CD4-positive, alpha-beta T cell treated with Interleukin-2 at 100 ng/mL for 4 hours (primary cell): Measurements from ENCODE around the gene PPP1R27.

Source experiments
- DNase-seq: peaks from one replicate; pipeline ENCODE4 v3.0.0-alpha.2; 2020; ENCODE audit warnings: low spot score

The PPP1R27 gene, protein sequence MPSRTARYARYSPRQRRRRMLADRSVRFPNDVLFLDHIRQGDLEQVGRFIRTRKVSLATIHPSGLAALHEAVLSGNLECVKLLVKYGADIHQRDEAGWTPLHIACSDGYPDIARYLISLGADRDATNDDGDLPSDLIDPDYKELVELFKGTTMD

DNA sequence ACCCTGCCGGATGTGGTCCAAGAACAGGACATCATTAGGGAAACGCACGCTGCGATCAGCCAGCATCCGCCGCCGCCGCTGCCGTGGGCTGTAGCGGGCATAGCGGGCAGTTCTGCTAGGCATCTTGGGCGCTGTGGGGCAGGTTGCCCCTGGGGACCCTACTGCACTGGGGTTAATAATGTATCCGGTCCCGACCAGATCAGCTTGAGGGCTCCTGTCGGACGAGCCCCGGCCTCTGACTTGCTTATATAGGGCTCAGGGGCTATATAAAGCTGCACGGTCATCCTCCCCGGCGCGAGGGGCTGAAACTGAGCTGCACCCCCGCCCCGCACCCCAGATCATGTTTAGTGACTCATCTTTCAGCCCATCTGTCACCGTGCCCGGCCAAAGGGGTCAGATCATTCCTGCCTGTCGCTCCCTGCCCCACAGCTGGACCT, at the start of gene PPP1R27:
PPP1R27 (minus strand) TSS at position 220 of the 437 bp plus-strand sequence; CDS start at position 123, 97 bp downstream.
- DNase-seq: no peak

DNA sequence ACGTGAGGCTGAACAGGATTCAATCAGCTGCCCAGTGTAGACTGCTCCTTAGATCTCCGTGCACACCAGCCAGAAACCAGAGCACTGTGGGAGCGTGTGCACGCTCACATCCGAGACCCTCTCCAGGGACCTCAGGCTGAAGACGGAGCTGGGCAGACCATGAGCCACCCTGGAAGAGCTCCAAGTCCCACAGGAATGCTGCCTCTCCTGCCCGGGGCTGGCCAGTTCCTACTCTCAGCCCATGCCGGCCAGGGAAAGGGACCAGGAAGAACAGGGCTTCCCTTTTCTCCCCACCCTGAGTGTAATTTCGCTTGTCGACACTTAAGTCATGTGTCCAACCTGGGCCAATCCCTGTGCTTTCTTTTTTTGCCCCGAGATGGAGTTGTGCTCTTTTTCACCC, 49.7 kb upstream of the PPP1R27 start:
- DNase-seq: no peak

DNA sequence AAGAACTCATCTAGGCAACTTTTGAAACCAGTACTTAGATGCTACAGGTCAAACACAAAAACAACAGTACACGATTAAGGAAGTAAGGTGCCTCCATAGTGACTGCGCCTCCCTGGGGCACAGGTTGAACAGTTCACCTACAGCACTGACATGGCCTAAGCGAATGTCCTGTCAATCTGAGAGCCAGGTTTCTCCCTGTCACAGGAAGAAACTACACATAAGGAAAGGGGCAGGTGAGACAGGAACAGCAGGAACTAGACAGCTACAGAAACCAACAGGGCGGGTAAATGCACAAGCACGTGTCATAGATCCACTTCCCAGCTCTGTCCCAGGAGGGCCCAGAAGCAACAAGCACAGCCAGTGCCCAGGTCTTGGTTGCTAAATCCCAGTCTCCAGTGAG, 44.3 kb upstream of the PPP1R27 start:
- no peak for DNase-seq

DNA sequence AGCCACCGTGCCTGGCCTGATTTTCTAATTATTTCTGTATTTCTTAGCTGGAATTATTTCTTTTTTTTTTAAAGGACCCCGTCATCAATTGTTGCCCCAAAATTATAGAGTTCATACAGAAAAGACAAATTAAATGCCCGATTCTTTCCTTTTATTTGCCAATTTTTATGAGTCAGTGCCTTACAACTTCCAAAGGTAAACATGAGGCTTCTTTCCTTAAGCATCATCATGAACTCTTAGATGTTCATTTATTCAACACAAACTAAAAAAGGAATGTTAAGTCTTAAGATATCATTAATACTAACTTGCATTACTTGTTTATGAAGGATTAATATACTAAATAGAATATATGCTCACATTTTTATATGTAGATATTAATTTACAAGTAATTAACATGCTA, 43.4 kb upstream of the PPP1R27 start:
- DNase-seq: no peak

DNA sequence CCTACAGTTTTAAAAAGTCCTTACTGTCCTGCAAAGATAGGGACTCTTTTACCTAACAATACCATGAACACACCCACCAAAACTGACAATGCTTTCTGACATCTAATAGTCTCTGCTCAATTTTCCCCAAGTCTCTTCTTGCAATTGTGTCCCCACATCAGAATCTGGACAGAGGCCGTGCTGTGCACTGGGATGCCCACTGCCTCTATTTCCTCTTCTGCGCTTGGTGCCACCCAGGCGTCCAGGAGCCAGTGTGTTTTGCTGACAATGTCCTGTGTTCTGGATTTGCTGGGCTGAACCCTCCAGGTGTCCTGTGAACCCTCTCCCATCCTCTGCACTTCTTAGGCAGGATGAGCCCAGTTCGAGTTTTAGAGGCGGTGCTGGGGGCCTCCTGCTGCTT, 42.7 kb upstream of the PPP1R27 start:
- DNase-seq: no peak

DNA sequence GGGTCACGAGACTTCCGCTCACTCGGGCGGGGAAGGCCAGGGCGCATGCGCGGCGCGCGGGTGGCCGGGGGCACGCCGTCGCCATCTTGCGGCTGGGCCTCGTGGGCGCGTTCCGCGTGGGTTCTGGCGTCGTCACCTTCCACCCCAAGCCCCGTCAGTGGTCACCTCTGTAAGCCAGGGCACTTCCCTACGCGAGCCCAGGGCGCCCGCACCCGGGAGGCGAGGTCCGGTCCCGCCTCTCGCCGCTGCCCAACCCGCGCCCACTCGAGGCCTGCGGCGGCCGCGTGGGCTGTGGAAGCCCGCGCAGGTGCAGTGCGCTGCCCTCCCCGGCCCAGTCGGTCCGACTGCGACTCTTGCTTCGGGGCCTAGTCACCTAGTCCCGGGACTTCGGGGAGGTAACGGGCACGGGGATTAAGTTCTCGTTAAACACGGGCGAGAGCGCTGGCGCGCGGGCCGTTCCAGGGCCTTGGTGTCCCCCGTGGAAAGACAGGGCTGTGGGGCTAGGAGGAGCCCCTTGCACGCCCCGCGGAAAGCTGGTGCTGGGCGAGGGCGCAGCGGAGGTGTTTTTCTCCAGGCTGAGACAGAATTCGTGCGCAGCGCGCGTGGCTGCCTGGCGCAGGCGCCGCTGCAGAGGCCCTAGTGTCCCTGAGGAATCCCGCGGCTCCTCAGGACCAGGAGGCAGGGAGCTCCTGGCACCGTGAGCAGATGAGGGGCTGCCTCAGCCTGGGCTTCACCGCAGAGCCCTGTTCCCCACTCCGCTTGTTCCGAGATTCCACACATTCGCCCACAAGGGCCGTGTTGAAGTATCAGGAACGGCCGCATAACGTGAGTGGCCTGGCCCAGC, 36.8 kb upstream of the PPP1R27 start:
- DNase-seq: peak; percentile 95

DNA sequence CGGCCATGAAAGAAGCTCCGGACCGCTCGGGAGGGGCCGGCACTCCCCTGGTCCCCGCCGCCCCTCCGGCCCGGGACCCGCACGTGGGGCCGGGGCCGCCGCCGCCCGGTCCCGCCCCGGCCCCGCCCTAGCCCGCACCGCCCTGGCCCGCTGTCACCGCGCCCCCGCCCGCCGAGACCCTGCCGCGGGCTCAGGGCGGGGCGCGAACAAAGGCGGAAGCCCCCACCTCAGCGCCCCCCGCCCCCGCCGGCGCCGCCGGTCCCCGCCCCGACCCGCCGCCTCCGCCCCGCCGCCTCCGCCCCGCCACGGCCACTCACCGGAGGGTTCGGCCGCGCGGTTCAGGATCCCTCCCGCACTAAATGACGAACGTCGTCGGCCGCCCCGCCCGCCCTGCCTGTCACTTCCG, 36.1 kb upstream of the PPP1R27 start, which contains the start of gene ARHGDIA:
ARHGDIA (minus strand) TSS at position 357 of the 406 bp plus-strand sequence. CDS start 1,407 bp downstream, outside the sequence.
- DNase-seq: no peak

DNA sequence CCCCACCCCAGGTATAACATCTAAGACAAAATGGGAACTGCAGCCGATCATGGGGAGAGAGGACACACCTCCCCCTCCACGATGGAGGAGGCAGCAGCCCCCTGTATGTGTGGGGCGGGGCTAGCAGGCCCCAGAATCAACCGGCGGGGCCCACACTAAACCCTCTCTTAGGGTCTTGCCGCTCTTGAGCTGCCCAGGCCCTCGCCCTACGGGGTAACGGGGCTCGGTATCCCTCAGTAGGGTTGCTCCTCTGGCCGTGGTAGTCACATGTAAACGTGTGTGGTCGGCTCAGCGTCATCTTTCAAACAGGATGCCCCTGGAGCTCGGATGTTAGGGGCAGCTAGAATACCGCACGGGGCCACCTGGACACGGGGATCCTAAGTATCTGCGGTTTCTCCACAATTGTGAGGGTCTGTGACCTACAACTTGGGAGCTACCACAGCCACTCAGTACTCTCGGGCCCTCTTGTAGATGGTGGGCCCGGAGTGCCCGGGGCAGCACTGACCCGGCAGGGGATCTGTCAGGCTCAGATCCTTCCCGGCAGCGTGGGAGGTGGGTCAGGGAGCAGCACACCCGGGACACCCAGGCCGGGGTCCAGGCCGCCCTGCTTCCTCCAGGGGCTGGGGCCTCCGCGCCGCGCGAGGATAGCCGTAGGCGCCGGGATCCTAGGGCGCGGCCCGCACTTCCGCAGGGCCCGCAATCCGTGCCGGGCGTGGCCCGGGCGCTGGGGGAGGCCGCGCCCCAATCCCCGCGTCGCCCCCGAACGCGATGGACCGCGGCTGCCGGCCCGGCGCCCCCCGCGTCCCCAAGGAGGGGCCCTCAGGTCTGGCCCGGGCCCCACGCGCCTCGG, 35.5 kb upstream of the PPP1R27 start:
- peak; percentile 44 for DNase-seq

DNA sequence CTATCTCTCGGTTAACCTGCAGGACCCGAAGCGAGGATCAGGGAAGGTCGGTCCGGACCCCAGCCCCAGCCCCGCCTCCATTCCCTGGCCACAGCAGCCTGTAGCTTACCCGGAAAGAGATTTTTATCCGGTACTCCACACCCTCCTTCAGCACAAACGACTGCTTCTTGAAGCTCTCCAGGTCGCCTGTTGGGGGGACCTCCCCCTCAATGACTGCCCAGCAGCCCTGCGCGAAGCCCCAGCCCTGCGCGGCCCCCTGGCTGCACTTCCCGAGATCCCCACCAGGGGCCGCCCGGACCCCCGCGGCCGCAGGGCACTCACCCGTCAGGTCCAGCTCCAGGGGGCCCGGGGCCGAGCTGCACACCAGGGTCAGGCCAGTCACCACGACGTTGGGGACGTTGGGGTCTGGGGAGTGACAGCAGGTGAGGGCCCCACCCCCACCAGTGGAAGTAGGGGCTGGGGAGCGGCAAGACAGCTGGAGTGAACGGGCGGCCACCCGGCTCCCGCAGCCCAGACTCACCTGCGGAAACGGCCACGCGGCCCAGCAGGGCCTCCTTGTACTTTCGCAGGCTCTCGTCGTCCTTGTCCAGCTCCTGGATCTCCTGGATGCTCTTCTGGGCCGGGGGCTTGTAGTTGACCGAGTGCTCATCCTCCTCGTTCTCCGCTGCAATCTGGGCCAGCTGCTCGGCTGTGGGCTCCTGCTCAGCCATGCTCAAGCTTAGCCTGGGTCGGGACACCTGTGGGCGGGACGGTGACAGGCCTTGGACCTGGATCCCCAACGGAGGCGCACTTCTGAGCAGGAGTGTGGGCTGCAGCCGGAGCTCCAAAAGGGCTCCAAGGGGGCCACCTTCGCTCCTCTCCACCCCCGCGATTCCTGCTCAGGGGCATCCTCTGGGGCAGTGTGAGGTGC, 34.6 kb upstream of the PPP1R27 start:
- peak; percentile 27 for DNase-seq

DNA sequence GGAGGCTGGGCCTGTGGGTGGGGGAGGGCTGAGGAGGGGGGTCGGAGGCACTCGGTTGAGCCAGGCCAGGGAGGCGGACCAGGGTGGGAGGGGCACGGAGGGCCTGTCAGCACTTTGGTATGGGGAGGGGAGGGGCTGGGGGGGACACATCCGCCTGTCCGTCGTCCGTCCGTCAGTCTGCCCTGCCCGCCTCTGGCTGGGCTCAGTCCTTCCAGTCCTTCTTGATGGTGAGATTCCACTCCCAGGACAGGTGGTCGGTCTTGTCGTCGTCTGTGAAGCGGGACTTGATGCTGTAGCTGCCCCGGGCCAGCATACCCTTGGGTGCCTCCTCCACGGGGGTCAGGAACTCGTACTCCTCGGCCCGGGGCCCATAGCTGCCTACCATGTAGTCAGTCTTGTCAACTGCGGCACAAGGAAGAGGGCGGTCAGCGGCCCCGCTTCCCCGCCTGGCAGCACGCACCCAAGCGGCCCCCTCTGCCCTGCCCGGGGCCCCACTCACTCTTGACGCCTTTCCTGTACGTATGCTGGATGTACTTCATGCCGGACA, 33.9 kb upstream of the PPP1R27 start:
- no peak for DNase-seq

DNA sequence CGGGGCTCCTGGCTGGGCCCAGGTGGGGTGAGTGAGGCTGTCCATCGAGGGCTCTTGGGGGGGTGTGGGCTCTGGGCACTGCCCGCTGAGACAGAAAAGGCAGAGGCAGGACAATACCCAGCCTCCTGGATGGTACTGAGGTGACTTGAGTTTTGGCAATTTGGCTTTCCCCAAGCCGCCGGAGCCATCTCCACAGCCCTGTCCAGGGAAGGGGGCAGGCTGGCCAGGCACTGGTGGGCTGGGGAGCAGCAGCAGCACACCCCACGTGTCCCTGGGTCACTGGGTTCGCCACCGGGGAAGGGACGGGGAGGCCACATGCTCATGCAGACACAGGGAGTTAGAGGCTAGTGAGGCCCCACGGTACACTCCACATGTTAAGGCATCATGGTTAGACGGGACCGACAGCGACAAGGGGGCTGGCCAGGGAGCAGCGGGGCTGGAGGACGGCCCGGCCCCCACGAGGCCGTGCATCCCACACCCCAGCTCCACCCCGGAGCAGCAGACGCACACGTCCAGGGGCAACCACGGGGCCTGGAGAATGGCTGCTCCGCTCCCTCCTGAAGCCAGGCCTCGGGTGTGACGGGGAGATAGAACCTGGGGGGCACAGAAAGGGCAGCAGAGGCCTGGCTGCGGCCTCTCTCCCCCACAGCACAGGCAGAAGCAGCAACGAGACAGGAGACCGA, 33.3 kb upstream of the PPP1R27 start:
- DNase-seq: no peak

DNA sequence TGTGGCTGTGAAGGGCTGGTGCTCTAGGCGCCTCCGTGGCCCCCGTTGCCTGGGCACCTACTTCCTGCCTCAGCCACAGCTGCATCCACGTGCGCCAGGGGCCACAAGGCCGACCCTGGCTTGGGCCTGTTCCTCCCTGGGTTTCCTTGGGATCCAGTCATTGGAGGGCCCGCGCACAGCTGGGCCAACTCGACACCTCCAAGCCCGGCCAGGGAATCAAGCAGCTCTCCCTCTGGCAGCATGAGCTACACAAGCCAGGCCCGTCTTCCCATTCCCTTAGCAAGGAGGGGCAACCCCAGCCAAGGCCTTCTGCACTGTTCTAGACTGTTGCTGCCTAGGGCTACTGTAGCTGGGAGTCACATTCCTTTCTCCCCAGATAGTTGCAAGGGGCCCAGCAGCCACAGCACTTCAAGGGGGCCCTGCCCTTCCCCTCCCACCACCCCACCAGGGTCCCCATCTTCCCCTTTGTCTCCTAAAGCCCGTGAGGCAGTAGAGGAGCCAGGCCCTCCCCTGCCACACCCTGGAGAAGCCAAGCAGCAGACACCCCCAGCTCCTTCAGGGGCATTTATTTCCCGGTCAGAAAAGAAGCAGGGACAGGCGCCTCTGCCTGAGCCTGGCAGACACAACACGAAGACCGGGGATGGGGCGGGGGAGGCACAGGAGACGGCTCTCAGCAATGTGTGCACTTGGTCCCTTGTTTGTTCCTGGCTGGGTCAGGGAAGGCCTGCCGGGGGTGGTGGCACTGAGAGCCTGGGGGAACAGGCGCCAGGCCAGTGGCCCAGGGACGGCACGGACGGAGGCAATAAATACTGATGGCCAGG, 32.5 kb upstream of the PPP1R27 start:
- no peak for DNase-seq

DNA sequence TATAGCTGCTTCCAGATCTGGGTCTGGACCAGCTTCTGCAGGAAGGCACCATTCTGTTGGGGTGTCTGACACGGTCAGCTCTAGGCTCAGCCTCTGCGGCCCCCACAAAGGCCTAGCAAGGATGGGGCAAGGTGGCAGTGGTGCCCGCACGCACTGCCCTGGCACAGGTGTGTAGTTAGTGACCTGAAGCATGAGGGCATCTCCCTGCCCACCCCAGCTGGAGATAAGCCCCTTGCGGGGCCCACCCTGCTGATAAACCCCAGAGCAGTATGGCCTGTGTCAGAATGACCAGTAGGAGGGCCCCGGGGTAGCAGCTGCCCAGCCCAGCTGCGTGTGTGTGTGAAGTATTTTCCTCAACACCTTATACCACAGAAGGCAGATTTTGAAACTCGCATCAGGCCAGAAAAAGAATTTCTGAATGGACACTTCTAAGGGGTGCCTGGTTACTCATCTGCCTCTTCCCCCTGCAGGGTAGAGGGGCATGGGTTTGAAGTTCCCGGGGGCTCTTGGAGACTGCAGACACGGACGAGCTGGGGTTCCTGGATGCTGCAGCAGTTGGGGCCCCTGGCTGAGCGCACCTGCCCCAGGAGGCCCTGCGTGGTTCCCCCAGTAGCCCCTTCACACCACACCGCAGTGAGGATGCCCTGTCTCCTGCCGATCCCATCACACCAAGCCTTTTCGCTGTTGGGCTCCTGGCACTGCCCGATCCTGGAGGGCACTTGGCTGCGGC, 31.8 kb upstream of the PPP1R27 start:
- DNase-seq: no peak

DNA sequence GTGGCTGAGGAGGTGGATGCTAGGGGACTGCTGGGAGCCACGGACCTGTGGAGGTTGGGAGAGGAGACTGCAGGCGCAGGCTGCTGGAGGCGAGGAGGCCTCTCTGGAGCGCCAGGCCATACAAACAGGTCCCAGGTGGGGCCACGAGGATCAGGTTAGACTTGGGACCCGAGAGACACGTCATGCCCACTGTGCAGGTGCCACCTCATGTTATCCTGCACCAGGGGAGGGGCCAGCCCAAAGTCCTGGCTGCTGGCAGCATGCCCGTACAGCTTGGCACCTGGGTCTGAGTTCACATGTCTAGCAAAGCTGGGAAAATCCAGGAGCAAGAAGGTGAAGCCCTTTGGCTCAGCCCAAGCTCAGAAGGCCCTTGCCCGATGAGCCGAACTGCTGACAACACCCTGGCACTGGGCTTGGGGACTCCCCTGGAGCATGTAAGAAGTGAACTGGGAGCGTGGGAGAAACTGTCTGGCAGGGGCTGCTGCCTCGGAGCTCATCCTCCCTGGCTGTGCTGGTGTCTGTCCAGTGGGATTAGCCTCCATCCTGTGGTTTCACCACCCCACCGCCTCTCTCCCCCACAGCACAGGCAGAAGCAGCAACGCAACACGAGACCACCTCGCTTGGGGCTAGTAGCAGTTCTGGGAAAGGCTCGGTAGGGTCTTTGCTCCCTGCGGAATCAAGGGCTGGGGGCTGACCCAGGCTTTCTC, 31.0 kb upstream of the PPP1R27 start:
- DNase-seq: no peak

DNA sequence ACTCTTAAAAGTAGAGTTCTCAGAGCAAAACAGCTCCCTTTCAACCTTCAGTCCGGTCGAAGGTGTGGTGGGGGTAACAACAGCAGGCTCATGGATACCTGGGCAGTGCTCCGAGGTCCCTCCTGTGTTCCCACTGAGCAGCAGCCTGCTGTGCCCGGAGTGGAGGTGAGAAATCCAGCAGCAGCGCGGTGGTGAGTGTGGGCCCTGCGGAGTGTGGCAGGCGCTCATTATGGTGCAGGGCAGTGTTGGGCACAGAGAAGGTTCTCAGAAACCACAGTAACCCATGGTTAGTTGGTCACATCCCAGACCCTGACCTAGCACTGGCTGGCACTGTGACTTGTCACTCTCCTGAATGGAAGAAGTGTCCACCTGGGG, 30.5 kb upstream of the PPP1R27 start:
- DNase-seq: no peak

DNA sequence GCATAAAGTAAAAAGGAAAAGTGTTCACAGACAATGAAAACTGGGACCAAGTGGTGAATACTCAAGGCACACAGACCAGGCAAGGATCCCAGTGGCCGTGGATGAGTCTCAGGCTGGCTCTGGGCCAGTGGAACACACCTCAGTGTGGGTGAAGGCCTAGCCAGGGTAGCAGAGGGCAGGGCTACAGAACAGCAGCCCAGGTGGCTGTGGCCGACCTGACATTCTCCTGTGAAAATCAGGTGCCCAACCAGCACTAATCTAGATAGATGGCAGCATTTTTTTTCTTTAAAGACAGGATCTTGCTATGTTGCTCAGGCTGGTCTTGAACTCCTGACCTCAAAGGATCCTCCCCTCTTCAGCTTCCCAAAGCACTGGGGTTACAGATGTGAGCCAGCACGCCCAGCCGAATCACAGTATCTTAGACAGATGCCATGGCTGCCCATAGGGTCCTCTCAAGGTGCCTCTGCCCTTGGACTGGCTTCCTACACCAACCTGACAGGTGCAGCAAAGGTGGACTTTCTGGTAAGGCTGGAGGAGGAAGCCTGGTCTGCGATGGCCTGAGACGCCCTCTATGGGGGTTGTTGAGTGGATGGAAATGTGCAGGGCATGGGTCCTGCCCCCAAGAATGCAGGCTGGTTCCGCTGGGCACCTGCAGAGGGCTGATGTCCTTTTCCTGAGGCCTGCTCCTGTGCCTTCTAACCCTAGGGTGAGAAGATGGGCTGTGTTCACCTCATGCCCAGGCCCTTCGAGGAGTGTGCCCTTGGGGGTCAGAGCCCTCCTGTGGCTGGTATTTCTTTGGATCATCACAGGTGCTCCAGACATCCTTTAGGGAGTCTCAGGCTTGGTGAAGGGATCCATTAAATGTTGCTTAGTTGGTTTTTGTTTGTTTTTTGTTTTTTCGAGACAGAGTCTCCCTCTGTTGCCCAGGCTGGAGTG, 29.3 kb upstream of the PPP1R27 start:
- no peak for DNase-seq

DNA sequence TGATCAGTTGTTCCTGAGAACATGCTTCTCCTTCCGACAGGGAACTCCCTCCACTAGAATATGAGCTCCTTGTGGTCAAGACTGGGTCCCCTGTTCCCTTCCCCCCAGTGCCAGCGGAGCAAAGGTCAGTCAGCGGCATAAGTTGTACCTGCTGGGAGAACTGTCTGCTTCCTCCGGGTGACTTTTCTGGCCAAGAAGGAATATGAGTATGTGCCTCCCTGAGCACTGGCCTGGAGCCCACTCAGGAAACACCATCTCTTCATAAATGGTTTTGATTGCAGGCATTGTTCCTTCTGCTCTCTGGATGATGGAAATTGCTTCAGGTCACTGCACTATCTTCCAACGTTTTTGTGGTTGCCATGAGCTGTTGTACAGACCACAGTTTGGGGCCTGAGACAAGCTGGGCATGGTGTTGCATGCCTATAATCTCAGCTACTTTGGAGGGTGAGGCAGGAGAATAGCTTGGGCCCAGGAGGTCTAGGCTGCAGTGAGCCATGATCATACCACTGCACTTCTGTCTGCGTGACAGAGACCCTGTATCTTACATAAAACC, 28.3 kb upstream of the PPP1R27 start:
- no peak for DNase-seq
